Measurements from ENCODE around the gene SUGP1.

The SUGP1 gene

GRCh38 chr19:19338082-19338481 lies 17.8 kb upstream of the SUGP1 start:
- DNase-seq = no peak

- no peak for DNase-seq
Observed at GRCh38 chr19:19337120-19337519, 16.8 kb upstream of the SUGP1 start.

- DNase-seq = no peak
Observed at GRCh38 chr19:19336597-19336996, 16.3 kb upstream of the SUGP1 start.

GRCh38 chr19:19335408-19336158 lies 15.3 kb upstream of the SUGP1 start:
- no peak for DNase-seq

GRCh38 chr19:19334989-19335344 lies 14.7 kb upstream of the SUGP1 start:
- no peak for DNase-seq

- DNase-seq = no peak
Observed at GRCh38 chr19:19334063-19334988, 14.0 kb upstream of the SUGP1 start.

GRCh38 chr19:19329126-19329525 lies 8.8 kb upstream of the SUGP1 start:
- peak in 1 of 2 donors; percentile 17 for DNase-seq

GRCh38 chr19:19327672-19328071 lies 7.4 kb upstream of the SUGP1 start:
- DNase-seq = no peak

GRCh38 chr19:19324059-19324770 lies 3.9 kb upstream of the SUGP1 start:
- no peak for DNase-seq

GRCh38 chr19:19321141-19321577 lies 850 bp upstream of the SUGP1 start:
- DNase-seq = peak in 1 of 2 donors; percentile 4

- peak in 1 of 2 donors; percentile 5 for DNase-seq
Observed at GRCh38 chr19:19319732-19320360, 463 bp downstream of the SUGP1 start.

GRCh38 chr19:19316082-19316481 lies 4.2 kb downstream of the SUGP1 start:
- no peak for DNase-seq

GRCh38 chr19:19315444-19315843 lies 4.9 kb downstream of the SUGP1 start:
- DNase-seq = no peak

GRCh38 chr19:19308373-19308772 lies 11.9 kb downstream of the SUGP1 start:
- DNase-seq = no peak

GRCh38 chr19:19306191-19306590 lies 14.1 kb downstream of the SUGP1 start:
- no peak for DNase-seq

- no peak for DNase-seq
Observed at GRCh38 chr19:19305696-19306095, 14.6 kb downstream of the SUGP1 start.

GRCh38 chr19:19305066-19305465 lies 15.2 kb downstream of the SUGP1 start:
- DNase-seq = no peak

- no peak for DNase-seq
Observed at GRCh38 chr19:19304186-19304965, 15.9 kb downstream of the SUGP1 start.

GRCh38 chr19:19303411-19303810 lies 16.9 kb downstream of the SUGP1 start:
- no peak for DNase-seq

- DNase-seq = no peak
Observed at GRCh38 chr19:19300613-19301012, 19.7 kb downstream of the SUGP1 start.

GRCh38 chr19:19297759-19298158 lies 22.6 kb downstream of the SUGP1 start:
- DNase-seq = no peak
